ENCODE measurements around the gene RPL38. TPM values are rescaled to one million over a fixed set of nuclear protein-coding genes. Genes with fewer than 3 reads are reported as not detected.

The RPL38 gene
- total RNA-seq, 1 donor from 2014 or later = 600 TPM

DNA sequence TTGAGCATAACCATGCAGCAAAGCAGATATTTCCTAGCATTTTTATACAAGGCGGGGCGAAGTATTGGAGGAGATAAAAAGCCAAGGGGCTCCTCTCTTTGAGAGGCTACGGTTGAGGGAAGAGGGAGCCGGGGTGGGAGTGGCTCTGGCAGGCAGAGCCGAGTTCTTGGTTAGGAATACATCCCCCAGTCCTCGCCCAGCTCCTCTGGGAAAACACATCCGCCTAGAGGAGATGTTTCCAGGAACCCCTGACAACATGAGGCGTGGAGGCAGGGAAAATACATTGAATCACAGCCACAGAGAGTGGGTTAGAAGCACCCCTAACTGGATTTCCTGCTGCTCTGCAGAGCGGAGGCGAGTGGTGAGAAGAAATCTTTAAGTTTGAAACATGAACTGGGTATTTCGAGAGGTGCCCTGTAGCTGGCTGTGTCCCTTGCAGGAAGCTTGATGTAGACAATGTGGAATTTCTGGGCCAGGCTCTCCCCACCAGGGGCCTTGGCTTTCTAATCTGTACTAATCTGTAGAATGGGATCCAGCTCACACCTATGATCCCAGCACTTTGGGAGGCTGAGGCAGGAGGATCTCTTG is 37.2 kb downstream of the RPL38 start:
- H3K27me3 Mint-ChIP-seq (ENCODE audit: unreplicated experiment) = peaks cover 3% of the 10 kb centered on the region
- no peak overlapping the region for H3K27ac Mint-ChIP-seq (ENCODE audit: unreplicated experiment)

GRCh38 chr17:74241431-74241830 is 38.0 kb downstream of the RPL38 start:
- Mint-ChIP-seq H3K4me1 (ENCODE audit: low read depth, unreplicated experiment) (peaks cover 10% of the 10 kb centered on the region), H3K4me3 (ENCODE audit: unreplicated experiment) (no peak overlapping the region), H3K27me3 (ENCODE audit: unreplicated experiment) (peaks cover 3% of the 10 kb centered on the region), H3K9me3 (ENCODE audit: unreplicated experiment) (no peaks in the 10 kb centered on the region), H3K36me3 (ENCODE audit: unreplicated experiment) (peaks cover 5% of the 10 kb centered on the region), H3K27ac (ENCODE audit: unreplicated experiment) (no peak overlapping the region)
- TF ChIP-seq, protein P1, sequence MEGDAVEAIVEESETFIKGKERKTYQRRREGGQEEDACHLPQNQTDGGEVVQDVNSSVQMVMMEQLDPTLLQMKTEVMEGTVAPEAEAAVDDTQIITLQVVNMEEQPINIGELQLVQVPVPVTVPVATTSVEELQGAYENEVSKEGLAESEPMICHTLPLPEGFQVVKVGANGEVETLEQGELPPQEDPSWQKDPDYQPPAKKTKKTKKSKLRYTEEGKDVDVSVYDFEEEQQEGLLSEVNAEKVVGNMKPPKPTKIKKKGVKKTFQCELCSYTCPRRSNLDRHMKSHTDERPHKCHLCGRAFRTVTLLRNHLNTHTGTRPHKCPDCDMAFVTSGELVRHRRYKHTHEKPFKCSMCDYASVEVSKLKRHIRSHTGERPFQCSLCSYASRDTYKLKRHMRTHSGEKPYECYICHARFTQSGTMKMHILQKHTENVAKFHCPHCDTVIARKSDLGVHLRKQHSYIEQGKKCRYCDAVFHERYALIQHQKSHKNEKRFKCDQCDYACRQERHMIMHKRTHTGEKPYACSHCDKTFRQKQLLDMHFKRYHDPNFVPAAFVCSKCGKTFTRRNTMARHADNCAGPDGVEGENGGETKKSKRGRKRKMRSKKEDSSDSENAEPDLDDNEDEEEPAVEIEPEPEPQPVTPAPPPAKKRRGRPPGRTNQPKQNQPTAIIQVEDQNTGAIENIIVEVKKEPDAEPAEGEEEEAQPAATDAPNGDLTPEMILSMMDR (IDR thresholded peaks at IDR 0.05; ENCODE audit: partially characterized antibody, unreplicated experiment) = no peak
- DNase-seq = no peak

More for the DNA sequence above, 37.2 kb downstream of the RPL38 start:
- peaks cover 5% of the 10 kb centered on the region for H3K36me3 Mint-ChIP-seq (ENCODE audit: unreplicated experiment)
- H3K4me1 Mint-ChIP-seq (ENCODE audit: low read depth, unreplicated experiment) = peaks cover 12% of the 10 kb centered on the region
- H3K4me3 Mint-ChIP-seq (ENCODE audit: unreplicated experiment) = no peak overlapping the region
- H3K9me3 Mint-ChIP-seq (ENCODE audit: unreplicated experiment) = no peaks in the 10 kb centered on the region
- TF ChIP-seq, protein P1 (IDR thresholded peaks at IDR 0.05; ENCODE audit: partially characterized antibody, unreplicated experiment) = no peak
- DNase-seq = no peak

GRCh38 chr17:74241847-74242246 is 38.4 kb downstream of the RPL38 start:
- H3K4me1 Mint-ChIP-seq (ENCODE audit: low read depth, unreplicated experiment) = peaks cover 10% of the 10 kb centered on the region
- no peak overlapping the region for H3K4me3 Mint-ChIP-seq (ENCODE audit: unreplicated experiment)
- no peak for DNase-seq
- H3K36me3 Mint-ChIP-seq (ENCODE audit: unreplicated experiment) = peaks cover 9% of the 10 kb centered on the region
- H3K9me3 Mint-ChIP-seq (ENCODE audit: unreplicated experiment) = peaks cover 4% of the 10 kb centered on the region
- H3K27ac Mint-ChIP-seq (ENCODE audit: unreplicated experiment) = no peak overlapping the region
- H3K27me3 Mint-ChIP-seq (ENCODE audit: unreplicated experiment) = peaks cover 5% of the 10 kb centered on the region
- TF ChIP-seq, protein P1 (IDR thresholded peaks at IDR 0.05; ENCODE audit: partially characterized antibody, unreplicated experiment) = no peak

- no peak overlapping the region for H3K27ac Mint-ChIP-seq (ENCODE audit: unreplicated experiment)
- no peak overlapping the region for H3K4me3 Mint-ChIP-seq (ENCODE audit: unreplicated experiment)
- H3K4me1 Mint-ChIP-seq (ENCODE audit: low read depth, unreplicated experiment) = peaks cover 12% of the 10 kb centered on the region
- H3K27me3 Mint-ChIP-seq (ENCODE audit: unreplicated experiment) = peaks cover 5% of the 10 kb centered on the region
- TF ChIP-seq, protein P1 (IDR thresholded peaks at IDR 0.05; ENCODE audit: partially characterized antibody, unreplicated experiment) = no peak
- H3K9me3 Mint-ChIP-seq (ENCODE audit: unreplicated experiment) = peaks cover 4% of the 10 kb centered on the region
- peaks cover 13% of the 10 kb centered on the region for H3K36me3 Mint-ChIP-seq (ENCODE audit: unreplicated experiment)
- no peak for DNase-seq
Observed at GRCh38 chr17:74243013-74243755, 39.7 kb downstream of the RPL38 start.

DNA sequence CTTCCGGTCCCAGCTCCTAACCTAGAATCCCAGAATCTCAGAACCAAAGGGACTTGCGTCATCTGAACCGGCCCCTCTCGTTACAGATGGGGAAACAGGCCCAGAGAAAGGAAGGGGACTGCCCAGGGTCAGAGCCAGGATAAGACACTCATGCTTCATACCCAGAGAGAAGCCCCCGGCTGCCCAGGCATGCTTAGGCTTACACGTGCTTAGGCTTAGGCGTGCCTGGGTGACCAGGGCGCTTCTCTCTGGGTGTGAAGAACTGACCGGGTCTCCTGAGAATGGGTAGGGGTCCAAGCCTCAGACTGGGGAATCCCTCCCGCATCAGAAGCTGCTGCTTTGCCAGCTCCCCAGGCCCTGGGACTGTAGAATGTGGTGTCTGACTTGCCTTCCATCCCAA is 40.6 kb downstream of the RPL38 start:
- H3K27ac Mint-ChIP-seq (ENCODE audit: unreplicated experiment) = no peak overlapping the region
- peaks cover 5% of the 10 kb centered on the region for H3K27me3 Mint-ChIP-seq (ENCODE audit: unreplicated experiment)
- TF ChIP-seq, protein P1 (IDR thresholded peaks at IDR 0.05; ENCODE audit: partially characterized antibody, unreplicated experiment) = no peak
- H3K4me3 Mint-ChIP-seq (ENCODE audit: unreplicated experiment) = no peak overlapping the region
- peaks cover 5% of the 10 kb centered on the region for H3K9me3 Mint-ChIP-seq (ENCODE audit: unreplicated experiment)
- peaks cover 13% of the 10 kb centered on the region for H3K36me3 Mint-ChIP-seq (ENCODE audit: unreplicated experiment)
- no peak for DNase-seq
- H3K4me1 Mint-ChIP-seq (ENCODE audit: low read depth, unreplicated experiment) = peaks cover 18% of the 10 kb centered on the region
